GM18870 (cell line): ENCODE results near the gene KCNK15.
"Not testable (repeated sequence)": the region's sequence is repeated elsewhere in the genome, so short reads cannot be mapped to it uniquely, and the experiment has no call there.

ENCODE experiments used
- ATAC-seq: cut with Tn5 transposase; IDR thresholded peaks from one replicate; pipeline ENCODE4 v1.9.1; 2021; ENCODE audit warnings: moderate library complexity; ENCODE audit not compliant: unreplicated experiment

Gene KCNK15

GRCh38 chr20:44745598-44746366 lies at the start of gene KCNK15:
TSS of gene KCNK15 (plus strand) at chr20:44745865. CDS start at chr20:44745911, 46 bp downstream.
- ATAC-seq: no peak

- no peak for ATAC-seq
These were observed 49.4 kb upstream of the KCNK15 start for GRCh38 chr20:44696315-44696714.

GRCh38 chr20:44697041-44697440 lies 48.6 kb upstream of the KCNK15 start:
- ATAC-seq: not testable (repeated sequence)

GRCh38 chr20:44698351-44698750 lies 47.3 kb upstream of the KCNK15 start:
- ATAC-seq: no peak

- no peak for ATAC-seq
These were observed 45.4 kb upstream of the KCNK15 start for GRCh38 chr20:44700306-44700705.

- no peak for ATAC-seq
These were observed 44.4 kb upstream of the KCNK15 start for GRCh38 chr20:44701118-44701857.

GRCh38 chr20:44701858-44702256 lies 43.8 kb upstream of the KCNK15 start:
- ATAC-seq: no peak

GRCh38 chr20:44702776-44703175 lies 42.9 kb upstream of the KCNK15 start:
- ATAC-seq: no peak

GRCh38 chr20:44703183-44703925 lies 42.3 kb upstream of the KCNK15 start:
- ATAC-seq: no peak

- ATAC-seq: no peak
These were observed 41.6 kb upstream of the KCNK15 start for GRCh38 chr20:44703956-44704488.

GRCh38 chr20:44704551-44704971 lies 41.1 kb upstream of the KCNK15 start:
- ATAC-seq: no peak

GRCh38 chr20:44705364-44706094 lies 40.1 kb upstream of the KCNK15 start:
- ATAC-seq: no peak

- no peak for ATAC-seq
These were observed 39.2 kb upstream of the KCNK15 start for GRCh38 chr20:44706301-44707017.

- ATAC-seq: no peak
These were observed 38.6 kb upstream of the KCNK15 start for GRCh38 chr20:44707018-44707579.

GRCh38 chr20:44709380-44709779 lies 36.3 kb upstream of the KCNK15 start:
- no peak for ATAC-seq

- no peak for ATAC-seq
These were observed 35.9 kb upstream of the KCNK15 start for GRCh38 chr20:44709797-44710196.

- no peak for ATAC-seq
These were observed 34.4 kb upstream of the KCNK15 start for GRCh38 chr20:44711237-44711636.

GRCh38 chr20:44714102-44714700 lies 31.5 kb upstream of the KCNK15 start:
- ATAC-seq: no peak
